Kidney (tissue), 14 donors: ENCODE measurements around the gene PPM1L. TPM values are rescaled to one million over a fixed set of nuclear protein-coding genes. Genes with fewer than 3 reads are reported as not detected.

Source experiments
- DNase-seq, 5 donors: peaks; one replicate each; pipeline ENCODE4 v3.0.0-alpha.2; 2013 to 2020
- FAIRE-seq: peaks from 2 replicates; lab custom pipeline; 2012; peaks lifted over from hg19 to GRCh38; lab: Jason Lieb, UNC
- H3K27ac ChIP-seq, 2 donors: one replicate each; pipeline ENCODE4 v1.7.0; 2013; ENCODE audit warnings: low read depth in 2 of 2, low read length in 2 of 2, inconsistent platforms in 1 of 2
- H3K27me3 ChIP-seq: one replicate; pipeline ENCODE4 v1.7.1; 2013; ENCODE audit warnings: low read length, inconsistent platforms; ENCODE audit not compliant: control insufficient read depth, insufficient read depth
- H3K36me3 ChIP-seq, 3 donors: one replicate each; pipeline versions ENCODE4 v1.7.0 to v1.7.1; 2013; ENCODE audit warnings: low read length in 3 of 3, control low read depth in 1 of 3, inconsistent platforms in 1 of 3; ENCODE audit not compliant: insufficient read depth in 3 of 3, control insufficient read depth in 2 of 3
- H3K4me1 ChIP-seq, 3 donors: one replicate each; pipeline versions ENCODE4 v1.7.0 to v1.7.1; 2013; ENCODE audit warnings: low read length in 3 of 3, inconsistent platforms in 1 of 3, low read depth in 1 of 3; ENCODE audit not compliant: control insufficient read depth in 2 of 3, insufficient read depth in 2 of 3
- H3K4me3 ChIP-seq, 3 donors: one replicate each; pipeline versions ENCODE4 v1.7.0 to v1.8.1; 2013; ENCODE audit warnings: low read length in 3 of 3, control low read depth in 1 of 3, inconsistent platforms in 1 of 3
- H3K9ac ChIP-seq, 3 donors: one replicate each; pipeline versions ENCODE4 v1.7.0 to v1.7.1; 2013; ENCODE audit warnings: low read length in 3 of 3, control low read depth in 1 of 3, inconsistent platforms in 1 of 3
- H3K9me3 ChIP-seq, 3 donors: one replicate each; pipeline versions ENCODE4 v1.7.0 to v1.7.1; 2013; ENCODE audit warnings: low read length in 3 of 3, control low read depth in 1 of 3, inconsistent platforms in 1 of 3; ENCODE audit not compliant: control insufficient read depth in 2 of 3, insufficient read depth in 1 of 3
- intact Hi-C: fragments of 100-400 bp; cut with DNase I; formaldehyde crosslinking; loops from one replicate; pipeline ENCODE4 v1.11.1; 2022
- polyA plus RNA-seq: library from polyadenylated mRNA; stranded (reverse); fragments of 350-450 nt; fragmentation: Illumina TruSeq; extraction: RNeasy Lipid Tissue Mini Kit (QIAGEN cat#74804); gene quantifications from one replicate; pipeline ENCODE4 v1.2.3, GENCODE V29; 2014; ENCODE audit warnings: low read depth, low replicate concordance; ENCODE audit not compliant: insufficient read depth
- total RNA-seq: library from RNA; stranded (reverse); fragmentation: NEBNext Ultra II Directional; extraction: Animal tissue kit (Norgen Biotek cat#: 25700); gene quantifications from one replicate; pipeline ENCODE4 v1.2.1, GENCODE V29; 2021
- TF ChIP-seq, protein P1 (sequence below): IDR thresholded peaks from 3 replicates; pipeline ENCODE4 v1.5.1; 2012; ENCODE audit warnings: mild to moderate bottlenecking, moderate library complexity, borderline replicate concordance; ENCODE audit not compliant: insufficient read depth; ENCODE audit errors: extremely low read depth
- donor health status: control.
- donor health status: control.
- donor health status: control.
- donor health status: control.
- donor health status: control.
- donor health status: DM: yes; HTN: yes; CAD: no.
- donor health status: Normal renal cell carcinoma (clear cell type).

The PPM1L gene
- total and polyA plus RNA-seq, 2 donors from 2014 or later: 2.8 to 13.8 TPM

DNA sequence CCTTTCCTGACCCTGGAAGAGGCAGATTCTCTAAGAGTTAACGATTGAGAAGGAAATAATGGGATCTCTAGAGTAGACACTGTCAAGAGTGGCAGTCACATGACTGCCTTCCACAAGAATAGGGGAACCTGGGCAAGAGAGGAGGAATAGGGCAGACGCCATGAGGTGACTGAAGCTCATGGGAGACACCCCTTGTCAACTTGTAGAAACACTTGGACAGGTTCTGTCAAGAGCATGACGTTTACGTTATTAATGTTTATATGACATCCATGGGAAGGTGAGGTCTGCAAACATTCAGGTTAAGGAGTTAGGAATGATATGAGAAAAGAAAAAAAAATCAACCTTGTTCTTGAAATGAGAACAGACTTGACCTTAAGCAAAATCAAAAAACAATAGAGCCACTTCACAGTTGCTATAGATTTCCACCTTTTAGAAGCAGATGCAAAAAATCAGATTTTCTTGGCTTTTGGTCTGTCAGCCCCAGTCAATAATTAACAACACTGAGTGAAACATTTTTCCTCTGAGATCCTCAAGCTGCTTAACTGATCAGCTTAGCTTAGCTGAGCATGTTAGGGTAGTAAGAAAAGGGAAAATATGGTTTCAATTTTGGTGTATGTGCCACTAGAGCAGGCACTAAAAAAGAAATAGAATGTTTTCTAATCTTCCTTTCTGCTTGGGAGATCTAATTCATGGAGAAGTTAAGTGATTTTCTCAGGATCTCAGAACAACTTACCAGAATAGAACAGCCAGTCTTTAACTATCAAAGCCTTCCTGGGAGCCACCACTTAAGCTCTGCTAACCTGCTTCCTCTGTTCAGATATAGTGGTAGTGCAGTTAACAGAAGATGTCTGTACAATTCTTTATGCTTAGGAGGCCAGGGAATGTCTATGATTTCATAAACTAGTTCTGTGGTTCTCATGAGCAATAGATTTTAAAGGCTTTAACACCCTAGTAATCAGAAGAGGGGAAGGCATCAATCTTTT is 232.2 kb downstream of the PPM1L start:
- no peak overlapping the region for H3K27ac ChIP-seq
- intact Hi-C loops: no loop called here
- TF ChIP-seq, protein P1, sequence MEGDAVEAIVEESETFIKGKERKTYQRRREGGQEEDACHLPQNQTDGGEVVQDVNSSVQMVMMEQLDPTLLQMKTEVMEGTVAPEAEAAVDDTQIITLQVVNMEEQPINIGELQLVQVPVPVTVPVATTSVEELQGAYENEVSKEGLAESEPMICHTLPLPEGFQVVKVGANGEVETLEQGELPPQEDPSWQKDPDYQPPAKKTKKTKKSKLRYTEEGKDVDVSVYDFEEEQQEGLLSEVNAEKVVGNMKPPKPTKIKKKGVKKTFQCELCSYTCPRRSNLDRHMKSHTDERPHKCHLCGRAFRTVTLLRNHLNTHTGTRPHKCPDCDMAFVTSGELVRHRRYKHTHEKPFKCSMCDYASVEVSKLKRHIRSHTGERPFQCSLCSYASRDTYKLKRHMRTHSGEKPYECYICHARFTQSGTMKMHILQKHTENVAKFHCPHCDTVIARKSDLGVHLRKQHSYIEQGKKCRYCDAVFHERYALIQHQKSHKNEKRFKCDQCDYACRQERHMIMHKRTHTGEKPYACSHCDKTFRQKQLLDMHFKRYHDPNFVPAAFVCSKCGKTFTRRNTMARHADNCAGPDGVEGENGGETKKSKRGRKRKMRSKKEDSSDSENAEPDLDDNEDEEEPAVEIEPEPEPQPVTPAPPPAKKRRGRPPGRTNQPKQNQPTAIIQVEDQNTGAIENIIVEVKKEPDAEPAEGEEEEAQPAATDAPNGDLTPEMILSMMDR: no peak
- peaks cover 0 to 10% (median 3%) of the 10 kb centered on the region in 3 donors for H3K4me1 ChIP-seq
- DNase-seq: peak in 2 of 5 donors; percentile 53 to 54
- H3K9me3 ChIP-seq: no peaks in the 10 kb centered on the region
- no peak overlapping the region for H3K9ac ChIP-seq
- H3K4me3 ChIP-seq: no peak overlapping the region
- no peaks in the 10 kb centered on the region for H3K36me3 ChIP-seq
- FAIRE-seq: peak; percentile 55
- no peaks in the 10 kb centered on the region for H3K27me3 ChIP-seq

DNA sequence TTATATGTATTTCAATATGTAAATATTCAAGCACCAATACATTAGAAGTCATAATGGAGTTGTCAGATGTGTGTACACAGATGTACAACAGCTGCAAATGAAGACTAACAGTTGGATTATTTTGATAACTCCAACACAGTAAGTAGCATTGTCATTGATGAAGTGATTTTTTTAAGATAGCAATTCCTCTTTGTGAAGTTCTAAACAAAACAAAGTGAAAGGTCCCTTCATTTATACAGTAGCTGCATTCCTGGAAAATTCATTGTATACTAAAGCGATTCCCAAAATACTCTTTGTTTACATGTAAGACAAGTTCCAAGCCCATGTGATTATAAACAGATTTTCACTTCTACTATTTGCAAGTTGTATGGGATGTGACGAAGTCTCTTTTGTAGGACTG is 234.4 kb downstream of the PPM1L start:
- H3K4me1 ChIP-seq: peaks cover 0 to 10% (median 3%) of the 10 kb centered on the region in 3 donors
- H3K27ac ChIP-seq: no peak overlapping the region
- no peak overlapping the region for H3K9ac ChIP-seq
- no peaks in the 10 kb centered on the region for H3K27me3 ChIP-seq
- H3K4me3 ChIP-seq: no peak overlapping the region
- no peaks in the 10 kb centered on the region for H3K36me3 ChIP-seq
- intact Hi-C loops: no loop called here
- H3K9me3 ChIP-seq: no peaks in the 10 kb centered on the region
- DNase-seq (no peak), FAIRE-seq (no peak)
- TF ChIP-seq, protein P1: no peak

DNA sequence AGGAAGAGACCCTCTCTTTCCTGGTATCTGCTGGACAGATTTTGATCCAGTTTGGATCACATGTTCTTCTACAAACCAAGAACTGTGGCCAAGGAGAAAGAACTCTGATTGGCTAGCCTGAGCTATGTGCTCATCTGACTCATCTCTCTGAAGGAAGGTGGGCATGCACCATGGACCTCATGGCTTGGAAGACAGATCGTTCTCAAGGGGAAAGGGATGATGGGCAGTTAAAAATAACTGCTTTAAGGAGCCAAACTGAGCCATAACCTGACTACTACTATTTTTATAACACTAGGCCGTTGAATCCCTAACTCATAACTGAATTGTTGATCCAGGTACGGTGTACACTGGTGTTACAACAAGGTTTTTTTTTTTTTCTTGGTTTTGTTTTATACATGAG is 236.7 kb downstream of the PPM1L start:
- FAIRE-seq: no peak
- TF ChIP-seq, protein P1: no peak

More for the DNA sequence above, 236.7 kb downstream of the PPM1L start:
- Histone ChIP-seq H3K27me3 (no peaks in the 10 kb centered on the region), H3K4me3 (no peak overlapping the region), H3K36me3 (no peaks in the 10 kb centered on the region), H3K27ac (no peak overlapping the region), H3K4me1 (peaks cover 0 to 10% (median 3%) of the 10 kb centered on the region in 3 donors), H3K9me3 (no peaks in the 10 kb centered on the region), H3K9ac (no peak overlapping the region)
- no peak for DNase-seq
- intact Hi-C loops: no loop called here
